Heart left ventricle (tissue), 16 donors: ENCODE data around the gene ANKS3. TPM values are rescaled to one million over a fixed set of nuclear protein-coding genes. Genes with fewer than 3 reads are reported as not detected.

Experiments used
- ATAC-seq, 4 donors: fragments of 200-7000 bp; cut with Tn5 transposase; one replicate each; pipeline ENCODE4 v1.9.1; 2020 to 2022; ENCODE audit warnings: moderate library complexity in 4 of 4, mild to moderate bottlenecking in 3 of 4, moderate number of reproducible peaks in 1 of 4
- DNase-seq, 5 donors: peaks; one replicate each; pipeline ENCODE4 v3.0.0-alpha.2; 2020
- H3K27ac ChIP-seq, 12 donors: fragments of 200-600 bp; sonication (generic) in 4 of 12; one replicate each; pipeline versions ENCODE4 v1.5.0 to v1.8.0; 2016 to 2022; ENCODE audit warnings: mild to moderate bottlenecking in 2 of 12
- H3K27me3 ChIP-seq, 9 donors: fragments of 200-600 bp; sonication (generic) in 2 of 9; one replicate each; pipeline versions ENCODE4 v1.5.1 to v1.8.0; 2016 to 2022; ENCODE audit warnings: mild to moderate bottlenecking in 3 of 9
- H3K36me3 ChIP-seq, 9 donors: fragments of 200-600 bp; sonication (generic) in 2 of 9; one replicate each; pipeline versions ENCODE4 v1.5.0 to v1.8.0; 2018 to 2022; ENCODE audit warnings: mild to moderate bottlenecking in 2 of 9
- H3K4me1 ChIP-seq, 12 donors: fragments of 200-600 bp; sonication (generic) in 4 of 12; one replicate each; pipeline versions ENCODE4 v1.5.0 to v1.8.0; 2016 to 2022; ENCODE audit warnings: mild to moderate bottlenecking in 3 of 12
- H3K4me3 ChIP-seq, 12 donors: fragments of 200-600 bp; sonication (generic) in 4 of 12; one replicate each; pipeline versions ENCODE4 v1.5.0 to v1.8.0; 2017 to 2022; ENCODE audit warnings: mild to moderate bottlenecking in 9 of 12, moderate library complexity in 4 of 12
- H3K9me3 ChIP-seq, 12 donors: fragments of 200-600 bp; sonication (generic) in 4 of 12; one replicate each; pipeline versions ENCODE4 v1.5.0 to v1.8.0; 2016 to 2022; ENCODE audit warnings: mild to moderate bottlenecking in 1 of 12
- CTCF ChIP-seq, 12 donors: fragments of 200-600 bp; sonication (generic) in 4 of 12; IDR thresholded peaks; one replicate each; pipeline versions ENCODE4 v1.5.0 to v1.8.0; 2018 to 2022; ENCODE audit warnings: antibody characterized with exemption in 12 of 12, mild to moderate bottlenecking in 5 of 12
- POLR2A ChIP-seq, 2 donors: fragments of 450-650 bp; IDR thresholded peaks; one replicate each; pipeline ENCODE4 v1.6.1; 2017; ENCODE audit warnings: antibody characterized with exemption in 2 of 2, mild to moderate bottlenecking in 2 of 2, moderate library complexity in 2 of 2
- WGBS, 4 donors: extraction: QIAGEN DNeasy Blood & Tissue Kit in 2 of 4; methylation state at CpG; one replicate each; pipeline versions ENCODE4 v1.1.5 to v1.1.7; 2013 to 2018; 5-methylcytosine and 5-hydroxymethylcytosine counted together
- intact Hi-C, 10 donors: fragments of 100-400 bp; cut with DNase I; formaldehyde crosslinking; loops; one replicate each; pipeline versions ENCODE4 v1.11.1 to v1.14.2; 2022
- polyA plus RNA-seq, 2 donors: library from polyadenylated mRNA; stranded (reverse); fragments of 200-250 nt; gene quantifications; one replicate each; pipeline ENCODE4 v1.2.3, GENCODE V29; 2013
- total RNA-seq, 9 donors: library from RNA; depleted of rRNA in 2 of 9; stranded (reverse); fragments of >200 nt in 2 of 9; fragmentation: NEBNext Ultra II Directional in 3 of 9; extraction: Animal tissue kit (Norgen Biotek cat#: 25700) in 3 of 9; gene quantifications; one replicate each; pipeline versions ENCODE4 v1.1.0 to v1.2.4, GENCODE V29; 2016 to 2023
- donor health status: ischemic (EF 13 %, LVEDD 7.1; RV severe dilation, severe dysfunction).
- donor health status: healthy with polysubstance abuse.
- donor health status: DM: no; HTN: yes; CAD: no.
- donor health status: DM: no; HTN: no; CAD: no.
- donor health status: ischemic (EF 25% LVEDD 6.9; RV normal size, moderate dysfunction).
- donor health status: ischemic (EF 25% LVEDD 5.7; RV mildly dilated, moderate dysfunction).
- donor health status: healthy.
- donor health status: DM: yes; HTN: yes; CAD: no.
- donor health status: ischemic (EF 35%, LVEDD 5.7; RV mildly dilated, moderate dysfunction).
- donor health status: nonischemic (EF 11% LVEDD 7.7; RV severe dilation, severe dysfunction).
- donor health status: DM: yes; HTN: yes; CAD: no.
- donor health status: PGD.
- donor health status: ischemic (EF 29% LVEDD 5.4; RV normal size, mild dysfunction).
- donor health status: nonischemic (EF 23%, LVEDD 6.1; RV moderate dilation, normal function).

The ANKS3 gene
- total and polyA plus RNA-seq, 11 donors = 5.1 to 12.7 (median 9.2) TPM

- TF ChIP-seq CTCF (IDR thresholded peaks at IDR 0.05) (no peak), POLR2A (IDR thresholded peaks at IDR 0.05) (no peak)
- Histone ChIP-seq H3K4me3 (peak overlapping the region; percentile 72 to 100 (median 96)), H3K27me3 (no peaks in the 10 kb centered on the region), H3K4me1 (peaks cover 5 to 53% (median 26%) of the 10 kb centered on the region in 12 donors), H3K36me3 (peaks cover 0 to 55% (median 32%) of the 10 kb centered on the region in 9 donors), H3K27ac (peak overlapping the region in 11 of 12 donors; percentile 52 to 96 (median 84)), H3K9me3 (no peaks in the 10 kb centered on the region)
- DNase-seq (peak in 2 of 5 donors; percentile 25 to 46), ATAC-seq (peak in 3 of 4 donors; percentile 1 to 12 (median 5))
- intact Hi-C loops = loop anchor here in 2 of 10 donors (2.0 to 10.0 kb wide), 3 partner anchors 42 to 262 kb away; partner anchors contain the start of genes ANKS3 (in 1 of the 2), DNAAF8 (in 1 of the 2), MGRN1 (in 1 of the 2) and SEC14L5 (in 1 of the 2)
- 21 to 25% (median 22%) methylated on average over 26 to 31 of the region's 31 CpGs for WGBS, 4 donors
Measured at GRCh38 chr16:4692460-4693295, 41.4 kb downstream of the ANKS3 start.

GRCh38 chr16:4691666-4692412 lies 42.2 kb downstream of the ANKS3 start:
- Histone ChIP-seq H3K9me3 (no peaks in the 10 kb centered on the region), H3K27ac (no peak overlapping the region), H3K27me3 (no peaks in the 10 kb centered on the region), H3K36me3 (peaks cover 0 to 50% (median 27%) of the 10 kb centered on the region in 9 donors), H3K4me3 (no peak overlapping the region), H3K4me1 (peaks cover 5 to 49% (median 26%) of the 10 kb centered on the region in 12 donors)
- ATAC-seq (no peak), DNase-seq (peak in 2 of 5 donors; percentile 26 to 64)
- intact Hi-C loops = loop anchor here in 2 of 10 donors (2.0 to 10.0 kb wide), 3 partner anchors 43 to 263 kb away; partner anchors contain the start of genes ANKS3 (in 1 of the 2), DNAAF8 (in 1 of the 2), MGRN1 (in 1 of the 2) and SEC14L5 (in 1 of the 2)
- TF ChIP-seq CTCF (IDR thresholded peaks at IDR 0.05) = no peak
- TF ChIP-seq POLR2A (IDR thresholded peaks at IDR 0.05) = no peak
- 76 to 86% (median 84%) methylated on average over 12 to 20 of the region's 20 CpGs for WGBS, 4 donors

GRCh38 chr16:4690946-4691665 lies 43.0 kb downstream of the ANKS3 start:
- H3K9me3 ChIP-seq = no peaks in the 10 kb centered on the region
- H3K27me3 ChIP-seq = no peaks in the 10 kb centered on the region
- H3K27ac ChIP-seq = no peak overlapping the region
- peaks cover 0 to 50% (median 22%) of the 10 kb centered on the region in 9 donors for H3K36me3 ChIP-seq
- TF ChIP-seq CTCF (IDR thresholded peaks at IDR 0.05) (no peak), POLR2A (IDR thresholded peaks at IDR 0.05) (no peak)
- peaks cover 5 to 42% (median 24%) of the 10 kb centered on the region in 12 donors for H3K4me1 ChIP-seq
- intact Hi-C loops = loop anchor here in 1 of 10 donors (5.0 to 10.0 kb wide), 2 partner anchors 69 to 264 kb away; partner anchors contain the start of genes MGRN1 and SEC14L5
- WGBS, 4 donors = 67 to 78% (median 69%) methylated on average over 12 to 19 of the region's 19 CpGs
- peak in 2 of 5 donors; percentile 24 to 59 for DNase-seq
- ATAC-seq = no peak
- H3K4me3 ChIP-seq = no peak overlapping the region
